WTC11 (cell line): ENCODE measurements around the gene NSG1.

Source experiments
- CREB1 ChIP-seq: sonication (generic); formaldehyde crosslinking; IDR thresholded peaks from 2 replicates; pipeline ENCODE4 v1.8.0; 2023; ENCODE audit warnings: mild to moderate bottlenecking, missing genetic modification reagents
- CREM ChIP-seq: sonication (generic); formaldehyde crosslinking; IDR thresholded peaks from 2 replicates; pipeline ENCODE4 v1.8.1; 2022; ENCODE audit warnings: mild to moderate bottlenecking, missing genetic modification reagents, moderate library complexity
- CTCF ChIP-seq: fragments of 200-600 bp; IDR thresholded peaks from 2 replicates; pipeline ENCODE4 v1.8.0; 2022; ENCODE audit warnings: antibody characterized with exemption
- FOXP1 ChIP-seq: sonication (generic); formaldehyde crosslinking; IDR thresholded peaks from 2 replicates; pipeline ENCODE4 v1.8.0; 2022; ENCODE audit warnings: missing genetic modification reagents, mild to moderate bottlenecking, moderate library complexity, borderline replicate concordance
- MLX ChIP-seq: sonication (generic); formaldehyde crosslinking; IDR thresholded peaks from 2 replicates; pipeline ENCODE4 v1.8.1; 2023; ENCODE audit warnings: mild to moderate bottlenecking, missing genetic modification reagents, moderate library complexity
- NFATC4 ChIP-seq: fragments of 250-450 bp; sonication (Bioruptor Pico); IDR thresholded peaks from 2 replicates; pipeline ENCODE4 v1.9.0; 2021; ENCODE audit warnings: mild to moderate bottlenecking
- NFYB ChIP-seq: sonication (generic); formaldehyde crosslinking; conservative IDR thresholded peaks from 2 replicates; pipeline ENCODE4 v1.8.0; 2022; ENCODE audit warnings: low read depth, missing genetic modification reagents
- SMAD3 ChIP-seq: sonication (generic); formaldehyde crosslinking; IDR thresholded peaks from 2 replicates; pipeline ENCODE4 v1.8.0; 2022; ENCODE audit warnings: missing genetic modification reagents, mild to moderate bottlenecking, borderline replicate concordance

GRCh38 chr4:4460759-4461158 lies 73.9 kb downstream of the NSG1 start:
- no peak for TF ChIP-seq CTCF
- TF ChIP-seq FOXP1 (CRISPR knock-in tag) = no peak
- no peak for TF ChIP-seq SMAD3 (CRISPR knock-in tag)
- no peak for TF ChIP-seq CREM (CRISPR knock-in tag)
- no peak for TF ChIP-seq MLX (CRISPR knock-in tag)
- no peak for TF ChIP-seq NFATC4 (CRISPR knock-in tag)
- TF ChIP-seq NFYB (CRISPR knock-in tag) = no peak
- TF ChIP-seq CREB1 (CRISPR knock-in tag) = no peak
